ENCODE measurements around the gene RPAP3. TPM values are rescaled to one million over a fixed set of nuclear protein-coding genes. Genes with fewer than 3 reads are reported as not detected.

Gene RPAP3
- total RNA-seq, 1 donor from 2014 or later = 19.9 TPM

GRCh38 chr12:47717046-47717442, 11.2 kb upstream of the RPAP3 start:
- Histone ChIP-seq H3K4me1 (peaks cover 31% of the 10 kb centered on the region), H3K4me3 (no peak overlapping the region), H3K27ac (peak overlapping the region; percentile 93), H3K9me3 (no peaks in the 10 kb centered on the region), H3K36me3 (no peaks in the 10 kb centered on the region), H3K27me3 (no peaks in the 10 kb centered on the region)
- DNase-seq (no peak), ATAC-seq (no peak)
- intact Hi-C loops (cut with DNase I) = loop anchor here (5.0 to 10.0 kb wide), 2 partner anchors 60 to 118 kb away; no protein-coding TSS in a partner anchor
- TF ChIP-seq CTCF (IDR thresholded peaks at IDR 0.05) = no peak

GRCh38 chr12:47715877-47716548, 10.2 kb upstream of the RPAP3 start:
- peaks cover 31% of the 10 kb centered on the region for H3K4me1 ChIP-seq
- DNase-seq (no peak), ATAC-seq (no peak)
- no peaks in the 10 kb centered on the region for H3K9me3 ChIP-seq
- no peak overlapping the region for H3K4me3 ChIP-seq
- H3K27me3 ChIP-seq = no peaks in the 10 kb centered on the region
- TF ChIP-seq CTCF (IDR thresholded peaks at IDR 0.05) = no peak
- intact Hi-C loops (cut with DNase I) = loop anchor here (5.0 to 10.0 kb wide), 2 partner anchors 61 to 119 kb away; no protein-coding TSS in a partner anchor
- no peaks in the 10 kb centered on the region for H3K36me3 ChIP-seq
- H3K27ac ChIP-seq = no peak overlapping the region

GRCh38 chr12:47715393-47715876, 9.6 kb upstream of the RPAP3 start:
- Histone ChIP-seq H3K36me3 (no peaks in the 10 kb centered on the region), H3K4me1 (peaks cover 34% of the 10 kb centered on the region), H3K27me3 (no peaks in the 10 kb centered on the region), H3K27ac (peak overlapping the region; percentile 48), H3K4me3 (no peak overlapping the region), H3K9me3 (no peaks in the 10 kb centered on the region)
- DNase-seq (peak; percentile 70), ATAC-seq (peak; percentile 77)
- intact Hi-C loops (cut with DNase I) = loop anchor here (5.0 to 10.0 kb wide), 2 partner anchors 62 to 119 kb away; no protein-coding TSS in a partner anchor
- TF ChIP-seq CTCF (IDR thresholded peaks at IDR 0.05) = peak; percentile 78

GRCh38 chr12:47714826-47715386, 9.1 kb upstream of the RPAP3 start:
- Histone ChIP-seq H3K9me3 (no peaks in the 10 kb centered on the region), H3K4me3 (no peak overlapping the region), H3K4me1 (peaks cover 36% of the 10 kb centered on the region), H3K27ac (peak overlapping the region; percentile 48), H3K36me3 (no peaks in the 10 kb centered on the region), H3K27me3 (no peaks in the 10 kb centered on the region)
- ATAC-seq = no peak
- DNase-seq = no peak
- TF ChIP-seq CTCF (IDR thresholded peaks at IDR 0.05) = no peak
- intact Hi-C loops (cut with DNase I) = loop anchor here (5.0 to 10.0 kb wide), 2 partner anchors 62 to 120 kb away; no protein-coding TSS in a partner anchor

GRCh38 chr12:47712171-47712570, 6.3 kb upstream of the RPAP3 start:
- Histone ChIP-seq H3K27me3 (no peaks in the 10 kb centered on the region), H3K4me3 (no peak overlapping the region), H3K9me3 (no peaks in the 10 kb centered on the region), H3K36me3 (no peaks in the 10 kb centered on the region), H3K27ac (no peak overlapping the region), H3K4me1 (peaks cover 40% of the 10 kb centered on the region)
- DNase-seq (no peak), ATAC-seq (no peak)
- no peak for TF ChIP-seq CTCF (IDR thresholded peaks at IDR 0.05)
- intact Hi-C loops (cut with DNase I) = loop anchor here (10.0 kb wide), 1 partner anchor 123 kb away; no protein-coding TSS in a partner anchor

Data from upper lobe of right lung (tissue), 1 donor.